ENCODE results near the gene ARF3.
A peak's percentile ranks its signal among the peaks of the same experiment; 100 is the strongest.

- no peak for TF ChIP-seq PBX3 (IDR thresholded peaks at IDR 0.05)
- no peak for TF ChIP-seq CTCF (IDR thresholded peaks at IDR 0.05)
- TF ChIP-seq POLR2A (IDR thresholded peaks at IDR 0.05; ENCODE audit: low read length), result peak; percentile 59
- TF ChIP-seq REST (IDR thresholded peaks at IDR 0.05), result no peak
- TF ChIP-seq NR3C1 (IDR thresholded peaks at IDR 0.05), result no peak
- TF ChIP-seq CEBPB (IDR thresholded peaks at IDR 0.05), result no peak
- no peak for TF ChIP-seq RAD21 (conservative IDR thresholded peaks at IDR 0.05 in 1 of 2, IDR thresholded peaks at IDR 0.05 in 1 of 2)
- TF ChIP-seq POLR2AphosphoS2 (conservative IDR thresholded peaks at IDR 0.05; ENCODE audit: low read length), result no peak; the same call in 1 of the 2 replicates
These were observed 31.8 kb downstream of the ARF3 start, which contains the start of gene FKBP11 for GRCh38 chr12:48925304-48926011.
